K562 (cell line): ENCODE data around the gene MIEF1. TPM values are rescaled to one million over a fixed set of nuclear protein-coding genes. Genes with fewer than 3 reads are reported as not detected.

Source experiments
- ATF7 ChIP-seq: fragments of 450-650 bp; IDR thresholded peaks from 2 replicates; pipeline ENCODE4 v1.7.1; 2014; ENCODE audit warnings: mild to moderate bottlenecking, moderate library complexity
- BHLHE40 ChIP-seq: IDR thresholded peaks from 2 replicates; pipeline ENCODE4 v1.6.1; 2011; ENCODE audit warnings: low read length, improper control_type of control experiment
- E2F1 ChIP-seq: sonication (generic); formaldehyde crosslinking; IDR thresholded peaks from 2 replicates; pipeline ENCODE4 v1.8.1; 2023; ENCODE audit warnings: mild to moderate bottlenecking, missing genetic modification reagents, moderate library complexity
- JUNB ChIP-seq: fragments of 450-650 bp; formaldehyde crosslinking; conservative IDR thresholded peaks from 2 replicates; pipeline ENCODE4 v1.4.0; 2020; ENCODE audit warnings: mild to moderate bottlenecking
- KLF1 ChIP-seq: fragments of 450-650 bp; IDR thresholded peaks from 2 replicates; pipeline ENCODE4 v1.6.1; 2016; ENCODE audit warnings: missing genetic modification characterization, missing compliant biosample characterization
- L3MBTL2 ChIP-seq: fragments of 450-650 bp; IDR thresholded peaks from 2 replicates; pipeline ENCODE4 v1.6.1; 2016; ENCODE audit warnings: mild to moderate bottlenecking, moderate library complexity
- MXD1 ChIP-seq: fragments of 250-450 bp; sonication (Bioruptor Pico); IDR thresholded peaks from 2 replicates; pipeline ENCODE4 v1.8.0; 2021; ENCODE audit warnings: borderline replicate concordance, mild to moderate bottlenecking, moderate library complexity; ENCODE audit not compliant: poor library complexity, severe bottlenecking
- MXI1 ChIP-seq: IDR thresholded peaks from 2 replicates; pipeline ENCODE4 v1.6.1; 2011; ENCODE audit warnings: low read depth, mild to moderate bottlenecking, improper control_type of control experiment, low read length
- POLR2AphosphoS2 ChIP-seq: IDR thresholded peaks from 2 replicates; pipeline ENCODE4 v1.6.1; 2012; ENCODE audit warnings: low read length, improper control_type of control experiment
- RBM39 ChIP-seq: fragments of 200-400 bp; formaldehyde crosslinking; optimal IDR thresholded peaks from 2 replicates; pipeline ENCODE3; 2018; ENCODE audit warnings: low read depth, low read length
- SIRT6 ChIP-seq: IDR thresholded peaks from one replicate; pipeline ENCODE4 v1.6.1; 2012; ENCODE audit warnings: low read depth, mild to moderate bottlenecking, control low read depth, inconsistent platforms, low read length, moderate library complexity
- SP1 ChIP-seq: sonication (generic); formaldehyde crosslinking; IDR thresholded peaks from 2 replicates; pipeline ENCODE4 v1.8.1; 2022; ENCODE audit warnings: mild to moderate bottlenecking, missing genetic modification reagents
- STAT5A ChIP-seq: IDR thresholded peaks from 2 replicates; pipeline ENCODE4 v1.6.1; 2012; ENCODE audit warnings: low read length, inconsistent platforms, borderline replicate concordance
- TAL1 ChIP-seq: fragments of 450-650 bp; IDR thresholded peaks from 2 replicates; pipeline ENCODE4 v1.6.1; 2016; ENCODE audit warnings: mild to moderate bottlenecking
- TRIM24 ChIP-seq, 2 experiments: fragments of 450-650 bp; IDR thresholded peaks; 2 replicates each; pipeline ENCODE4 v1.6.1; 2016
- XRCC3 ChIP-seq: fragments of 450-650 bp; IDR thresholded peaks from 2 replicates; pipeline ENCODE4 v1.6.1; 2017; ENCODE audit warnings: mild to moderate bottlenecking, moderate library complexity
- ZBTB8A ChIP-seq: fragments of 450-650 bp; IDR thresholded peaks from 2 replicates; pipeline ENCODE4 v1.6.1; 2018; ENCODE audit warnings: mild to moderate bottlenecking, moderate library complexity; ENCODE audit not compliant: partially characterized antibody
- ZFPM2 ChIP-seq: fragments of 250-450 bp; sonication (Bioruptor Pico); IDR thresholded peaks from 2 replicates; pipeline ENCODE4 v1.5.1; 2022; ENCODE audit warnings: mild to moderate bottlenecking
- ZKSCAN1 ChIP-seq: fragments of 150-350 bp; IDR thresholded peaks from 2 replicates; pipeline ENCODE4 v1.6.1; 2016; ENCODE audit warnings: low read depth, low read length
- ZNF224 ChIP-seq: sonication (generic); formaldehyde crosslinking; IDR thresholded peaks from 2 replicates; pipeline ENCODE4 v1.8.0; 2022; ENCODE audit warnings: mild to moderate bottlenecking, missing genetic modification reagents
- ZNF274 ChIP-seq: IDR thresholded peaks from 2 replicates; pipeline ENCODE4 v1.6.1; 2011; ENCODE audit warnings: low read depth, mild to moderate bottlenecking, low read length, moderate library complexity, borderline replicate concordance
- ZNF436 ChIP-seq: fragments of 250-450, 450-650 bp; sonication (Bioruptor Pico); formaldehyde crosslinking; IDR thresholded peaks from 2 replicates; pipeline ENCODE4 v1.7.0; 2020; ENCODE audit warnings: mild to moderate bottlenecking
- ZNF589 ChIP-seq: fragments of 200-800 bp; sonication (Bioruptor generic); IDR thresholded peaks from 2 replicates; pipeline ENCODE4 v1.6.1; 2016; ENCODE audit warnings: low read depth, missing genetic modification characterization, missing compliant biosample characterization
- ZNF707 ChIP-seq: fragments of 250-450 bp; sonication (Bioruptor Pico); conservative IDR thresholded peaks from 2 replicates; pipeline ENCODE4 v1.8.0; 2022; ENCODE audit warnings: inconsistent platforms, mild to moderate bottlenecking, moderate library complexity
- polyA plus RNA-seq, 8 experiments: library from polyadenylated mRNA; depleted of rRNA in 4 of 8; stranded (reverse) in 5 of 8; unstranded in 3 of 8; fragments of >200 nt; fragmentation: Nextera tagmentation in 2 of 8; fragmentation: Illumina TruSeq in 1 of 8; extraction: Ambion mirVana in 2 of 8; extraction: Trizol in 1 of 8; gene quantifications; 2 replicates each; pipeline versions ENCODE4 v1.2.1 to v1.2.3, GENCODE V29; 2011 to 2014; ENCODE audit warnings: inconsistent platforms in 1 of 8, missing spikeins in 1 of 8
- total RNA-seq, 7 experiments: library from RNA; depleted of rRNA in 6 of 7; stranded (reverse); fragments of >200 nt in 6 of 7; fragmentation: Illumina TruSeq in 2 of 7; extraction: Trizol in 2 of 7; gene quantifications; 2 replicates each; pipeline versions ENCODE4 v1.2.1 to v1.2.3, GENCODE V29; 2011 to 2021; ENCODE audit warnings: low replicate concordance in 1 of 7

Gene MIEF1
- total and polyA plus RNA-seq, 9 of the 15 experiments (the other 6 are each of a cell fraction or from before 2014, with no cell fraction given), result 10.9 to 51.8 (median 25.5) TPM

GRCh38 chr22:39528681-39529486 is 26.8 kb downstream of the MIEF1 start (continued):
- TF ChIP-seq E2F1 (CRISPR knock-in tag), result no peak; the same call in 1 of the 2 replicates
- no peak for TF ChIP-seq POLR2AphosphoS2
- TF ChIP-seq JUNB (CRISPR knock-in tag), result no peak
- TF ChIP-seq BHLHE40, result 0 out of 2 replicates have a peak, but pooled peaks have one; percentile 33
- no peak for TF ChIP-seq XRCC3
- TF ChIP-seq TAL1, result no peak
- 0 out of 2 replicates have a peak, but pooled peaks have one; percentile 69 for TF ChIP-seq ZKSCAN1
- TF ChIP-seq STAT5A, result no peak; the same call in 1 of the 2 replicates
- TF ChIP-seq TRIM24 (IDR thresholded peaks at IDR 0.05), result no peak
- peak; percentile 80 for TF ChIP-seq RBM39
- no peak for TF ChIP-seq MXI1
- no peak for TF ChIP-seq SIRT6
- TF ChIP-seq ZNF224 (CRISPR knock-in tag), result no peak
- peak; percentile 41; the same call in 1 of the 2 replicates for TF ChIP-seq L3MBTL2
- no peak for TF ChIP-seq MXD1 (CRISPR knock-in tag)
- TF ChIP-seq ZFPM2 (CRISPR knock-in tag), result no peak
- TF ChIP-seq ATF7, result peak; percentile 38; the same call in 1 of the 2 replicates
- no peak for TF ChIP-seq ZBTB8A
- TF ChIP-seq ZNF707 (CRISPR knock-in tag), result no peak
- TF ChIP-seq ZNF436 (CRISPR knock-in tag), result no peak
- TF ChIP-seq ZNF589 (CRISPR knock-in tag), result no peak
- no peak for TF ChIP-seq ZNF274
- TF ChIP-seq SP1 (CRISPR knock-in tag), result peak; percentile 89
- TF ChIP-seq KLF1 (tag), result no peak
